Stimulated activated CD8-positive, alpha-beta memory T cell treated with anti-CD3 and anti-CD28 coated beads, Interleukin-15, amount 100 ng/mL, for 24 hours (primary cell): ENCODE data around the gene SAMD9.
"Not testable (repeated sequence)": the region's sequence is repeated elsewhere in the genome, so short reads cannot be mapped to it uniquely, and the experiment has no call there.

ENCODE experiments used
- DNase-seq: peaks from one replicate; pipeline ENCODE4 v3.0.0-alpha.2; 2020; ENCODE audit warnings: low read depth

Gene SAMD9

GRCh38 chr7:93120592-93121549 is 3.1 kb upstream of the SAMD9 start:
- no peak for DNase-seq

- DNase-seq = no peak
Observed at GRCh38 chr7:93119191-93119905, 1.6 kb upstream of the SAMD9 start.

GRCh38 chr7:93117327-93117726 is 452 bp downstream of the SAMD9 start:
- DNase-seq = no peak

- DNase-seq = no peak
Observed at GRCh38 chr7:93115796-93116195, 2.0 kb downstream of the SAMD9 start.

- no peak for DNase-seq
Observed at GRCh38 chr7:93108003-93108402, 9.8 kb downstream of the SAMD9 start.

- no peak for DNase-seq
Observed at GRCh38 chr7:93097388-93097787, 20.4 kb downstream of the SAMD9 start.

GRCh38 chr7:93092757-93093370 is 24.9 kb downstream of the SAMD9 start:
- no peak for DNase-seq

GRCh38 chr7:93073357-93073756 is 44.4 kb downstream of the SAMD9 start:
- not testable (repeated sequence) for DNase-seq

GRCh38 chr7:93062599-93062998 is 55.2 kb downstream of the SAMD9 start:
- no peak for DNase-seq

GRCh38 chr7:93060865-93061264 is 56.9 kb downstream of the SAMD9 start:
- no peak for DNase-seq

- no peak for DNase-seq
Observed at GRCh38 chr7:93060025-93060424, 57.8 kb downstream of the SAMD9 start.

- not testable (repeated sequence) for DNase-seq
Observed at GRCh38 chr7:93056621-93057020, 61.2 kb downstream of the SAMD9 start.

- no peak for DNase-seq
Observed at GRCh38 chr7:93055543-93056107, 62.2 kb downstream of the SAMD9 start.

GRCh38 chr7:93054975-93055374 is 62.8 kb downstream of the SAMD9 start:
- DNase-seq = no peak

GRCh38 chr7:93053949-93054943 is 63.5 kb downstream of the SAMD9 start:
- DNase-seq = no peak

GRCh38 chr7:93053209-93053948 is 64.4 kb downstream of the SAMD9 start:
- no peak for DNase-seq

- DNase-seq = no peak
Observed at GRCh38 chr7:93051660-93052059, 66.1 kb downstream of the SAMD9 start.
